Glutamatergic neuron (in vitro differentiated cells): ENCODE measurements around the gene CDR2. TPM values are rescaled to one million over a fixed set of nuclear protein-coding genes. Genes with fewer than 3 reads are reported as not detected.

Experiments used
- DNase-seq: peaks from one replicate; pipeline ENCODE4 v3.0.0; 2022
- H3K27ac Mint-ChIP-seq: one replicate; pipeline ENCODE4 v1.8.0; 2020; ENCODE audit warnings: mild to moderate bottlenecking, mixed read lengths, inconsistent platforms; ENCODE audit not compliant: unreplicated experiment
- H3K27me3 Mint-ChIP-seq: one replicate; pipeline ENCODE4 v1.8.0; 2020; ENCODE audit warnings: mild to moderate bottlenecking, moderate library complexity, mixed read lengths, inconsistent platforms; ENCODE audit not compliant: unreplicated experiment
- H3K36me3 Mint-ChIP-seq: one replicate; pipeline ENCODE4 v1.8.0; 2020; ENCODE audit warnings: mild to moderate bottlenecking, mixed read lengths, inconsistent platforms; ENCODE audit not compliant: unreplicated experiment
- H3K4me1 Mint-ChIP-seq: one replicate; pipeline ENCODE4 v1.8.0; 2020; ENCODE audit warnings: mild to moderate bottlenecking, low read depth, mixed read lengths, inconsistent platforms; ENCODE audit not compliant: unreplicated experiment
- H3K4me3 Mint-ChIP-seq: one replicate; pipeline ENCODE4 v1.8.0; 2020; ENCODE audit warnings: mild to moderate bottlenecking, mixed read lengths, inconsistent platforms; ENCODE audit not compliant: unreplicated experiment
- H3K9me3 Mint-ChIP-seq: one replicate; pipeline ENCODE4 v1.8.0; 2020; ENCODE audit warnings: mild to moderate bottlenecking, moderate library complexity, mixed read lengths, inconsistent platforms; ENCODE audit not compliant: unreplicated experiment
- CTCF ChIP-seq: fragments of 200-600 bp; sonication (generic); IDR thresholded peaks from one replicate; pipeline ENCODE4 v1.5.0; 2021; ENCODE audit not compliant: partially characterized antibody, unreplicated experiment
- long read RNA-seq: library from polyadenylated mRNA; unstranded; transcript quantifications from one replicate; pipeline ENCODE4 v2.0.0, GENCODE V29; 2020; ENCODE audit not compliant: unreplicated experiment
- total RNA-seq: library from RNA; stranded (reverse); fragmentation: NEBNext Ultra II Directional; extraction: Animal tissue kit (Norgen Biotek cat#: 25700); gene quantifications from one replicate; pipeline ENCODE4 v1.2.1, GENCODE V29; 2021; ENCODE audit not compliant: unreplicated experiment

CDR2 gene
- total RNA-seq = 8.5 TPM
- long read RNA-seq, partial matches to known transcripts = 1 of 2 reads
- long read RNA-seq, other reads (novel, unspliced or antisense) = 1 of 2 reads

GRCh38 chr16:22374311-22375116, at the start of gene CDR2:
Gene CDR2 (minus strand): TSS chr16:22374619. CDS start chr16:22374309, 310 bp downstream.
- H3K4me1 Mint-ChIP-seq = no peaks in the 10 kb centered on the region

GRCh38 chr16:22423716-22424115, 49.3 kb upstream of the CDR2 start:
- Mint-ChIP-seq H3K4me1 (no peaks in the 10 kb centered on the region), H3K9me3 (no peaks in the 10 kb centered on the region), H3K4me3 (no peak overlapping the region), H3K27ac (no peak overlapping the region), H3K36me3 (peaks cover 4% of the 10 kb centered on the region), H3K27me3 (peaks cover 3% of the 10 kb centered on the region)
- no peak for DNase-seq
- TF ChIP-seq CTCF = no peak

More at GRCh38 chr16:22374311-22375116, at the start of gene CDR2:
- H3K27me3 Mint-ChIP-seq = peaks cover 3% of the 10 kb centered on the region
- peak; percentile 98 for DNase-seq
- H3K4me3 Mint-ChIP-seq = peak within 1 kb of the TSS; percentile 95
- H3K36me3 Mint-ChIP-seq = no peaks in the 10 kb centered on the region
- H3K9me3 Mint-ChIP-seq = no peaks in the 10 kb centered on the region
- peak within 1 kb of the TSS; percentile 81 for H3K27ac Mint-ChIP-seq
- no peak for TF ChIP-seq CTCF

- Mint-ChIP-seq H3K27me3 (peaks cover 3% of the 10 kb centered on the region), H3K4me3 (no peak overlapping the region), H3K9me3 (no peaks in the 10 kb centered on the region), H3K36me3 (peaks cover 4% of the 10 kb centered on the region), H3K27ac (no peak overlapping the region), H3K4me1 (no peaks in the 10 kb centered on the region)
- no peak for TF ChIP-seq CTCF
- no peak for DNase-seq
These were observed 46.7 kb upstream of the CDR2 start for GRCh38 chr16:22421136-22421535.

- DNase-seq = no peak
- no peak overlapping the region for H3K27ac Mint-ChIP-seq
These were observed 46.3 kb upstream of the CDR2 start for GRCh38 chr16:22420606-22421135.

More at GRCh38 chr16:22420606-22421135, 46.3 kb upstream of the CDR2 start:
- Mint-ChIP-seq H3K4me3 (no peak overlapping the region), H3K27me3 (peaks cover 3% of the 10 kb centered on the region), H3K9me3 (no peaks in the 10 kb centered on the region), H3K4me1 (no peaks in the 10 kb centered on the region), H3K36me3 (peaks cover 4% of the 10 kb centered on the region)
- no peak for TF ChIP-seq CTCF
